ENCODE data around the gene SURF4. TPM values are rescaled to one million over a fixed set of nuclear protein-coding genes. Genes with fewer than 3 reads are reported as not detected.
"Not testable (repeated sequence)": the region's sequence is repeated elsewhere in the genome, so short reads cannot be mapped to it uniquely, and the experiment has no call there.

The SURF4 gene
- total RNA-seq, 1 donor from 2014 or later = 57.0 TPM

DNA sequence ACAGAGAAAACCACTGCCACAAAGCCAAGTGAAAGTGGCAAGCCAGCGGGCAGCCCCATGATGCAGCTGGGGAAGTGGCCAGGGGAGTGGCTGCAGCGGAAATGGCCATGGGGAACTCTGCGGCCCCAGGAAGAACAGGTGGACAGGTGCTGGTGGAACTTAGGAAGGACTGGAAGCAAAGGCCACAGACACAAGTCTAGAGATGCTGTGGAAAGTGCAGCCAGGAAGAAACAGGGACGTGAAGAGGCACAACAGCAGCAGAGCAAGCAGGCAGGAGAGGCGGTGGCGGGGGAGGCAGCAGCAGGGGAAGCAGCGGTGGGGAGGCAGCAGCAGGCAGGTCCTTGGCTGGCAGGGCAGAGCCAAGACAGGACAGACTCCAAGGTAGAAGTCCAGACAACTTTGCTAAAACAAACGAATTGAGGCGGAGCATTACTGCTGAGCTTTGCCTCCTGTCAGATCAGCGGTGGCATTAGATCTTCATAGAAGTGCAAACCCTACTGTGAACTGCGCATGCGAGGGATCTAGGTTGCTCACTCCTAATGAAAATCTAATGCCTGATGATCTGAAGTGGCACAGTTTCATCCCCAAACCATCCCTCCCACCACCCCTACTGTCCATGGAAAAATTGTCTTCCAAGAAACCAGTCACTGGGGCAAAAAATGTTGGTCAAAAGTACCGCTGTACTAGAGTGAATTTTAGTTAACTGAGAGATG, 51.7 kb downstream of the SURF4 start:
- ATAC-seq (ENCODE audit: low read depth) = no peak
- no peak overlapping the region for H3K27ac Mint-ChIP-seq
- TF ChIP-seq, protein P1, sequence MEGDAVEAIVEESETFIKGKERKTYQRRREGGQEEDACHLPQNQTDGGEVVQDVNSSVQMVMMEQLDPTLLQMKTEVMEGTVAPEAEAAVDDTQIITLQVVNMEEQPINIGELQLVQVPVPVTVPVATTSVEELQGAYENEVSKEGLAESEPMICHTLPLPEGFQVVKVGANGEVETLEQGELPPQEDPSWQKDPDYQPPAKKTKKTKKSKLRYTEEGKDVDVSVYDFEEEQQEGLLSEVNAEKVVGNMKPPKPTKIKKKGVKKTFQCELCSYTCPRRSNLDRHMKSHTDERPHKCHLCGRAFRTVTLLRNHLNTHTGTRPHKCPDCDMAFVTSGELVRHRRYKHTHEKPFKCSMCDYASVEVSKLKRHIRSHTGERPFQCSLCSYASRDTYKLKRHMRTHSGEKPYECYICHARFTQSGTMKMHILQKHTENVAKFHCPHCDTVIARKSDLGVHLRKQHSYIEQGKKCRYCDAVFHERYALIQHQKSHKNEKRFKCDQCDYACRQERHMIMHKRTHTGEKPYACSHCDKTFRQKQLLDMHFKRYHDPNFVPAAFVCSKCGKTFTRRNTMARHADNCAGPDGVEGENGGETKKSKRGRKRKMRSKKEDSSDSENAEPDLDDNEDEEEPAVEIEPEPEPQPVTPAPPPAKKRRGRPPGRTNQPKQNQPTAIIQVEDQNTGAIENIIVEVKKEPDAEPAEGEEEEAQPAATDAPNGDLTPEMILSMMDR (IDR thresholded peaks at IDR 0.05) = no peak

DNA sequence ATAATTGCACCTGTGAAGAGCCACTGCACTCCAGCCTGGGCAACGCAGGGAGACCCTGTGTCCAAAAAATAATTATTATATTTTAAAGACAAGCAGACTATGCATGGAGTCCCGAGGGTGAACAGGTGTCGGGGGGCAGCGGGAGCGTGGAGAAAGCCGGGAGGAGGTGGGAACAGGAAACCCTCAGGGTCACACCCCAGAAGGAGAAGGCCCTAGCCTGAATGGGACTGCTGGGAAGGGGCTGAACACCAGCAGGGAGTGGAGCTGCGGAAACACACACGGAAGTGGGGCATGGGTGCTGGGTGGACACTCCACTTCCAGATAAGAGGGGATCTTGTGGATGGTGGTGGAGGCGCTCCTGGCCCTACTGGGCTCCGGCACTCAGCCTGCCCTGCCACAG, 52.6 kb downstream of the SURF4 start:
- Mint-ChIP-seq H3K9me3 (no peaks in the 10 kb centered on the region), H3K27me3 (no peaks in the 10 kb centered on the region), H3K36me3 (ENCODE audit: low read depth) (peaks cover 9% of the 10 kb centered on the region), H3K27ac (no peak overlapping the region), H3K4me1 (no peaks in the 10 kb centered on the region), H3K4me3 (no peak overlapping the region)
- intact Hi-C loops (cut with micrococcal nuclease) = no loop called here
- ATAC-seq (ENCODE audit: low read depth) = no peak
- ChIA-PET CTCF (no interaction called here), POLR2A (no interaction called here)
- TF ChIP-seq, protein P1 (IDR thresholded peaks at IDR 0.05) = no peak
- DNase-seq = no peak

More for the DNA sequence above, 51.7 kb downstream of the SURF4 start:
- ChIA-PET CTCF (no interaction called here), POLR2A (no interaction called here)
- H3K27me3 Mint-ChIP-seq = no peaks in the 10 kb centered on the region
- no peak for DNase-seq
- intact Hi-C loops (cut with micrococcal nuclease) = no loop called here
- H3K4me3 Mint-ChIP-seq = no peak overlapping the region
- peaks cover 1% of the 10 kb centered on the region for H3K4me1 Mint-ChIP-seq
- H3K9me3 Mint-ChIP-seq = no peaks in the 10 kb centered on the region
- H3K36me3 Mint-ChIP-seq (ENCODE audit: low read depth) = peaks cover 18% of the 10 kb centered on the region

DNA sequence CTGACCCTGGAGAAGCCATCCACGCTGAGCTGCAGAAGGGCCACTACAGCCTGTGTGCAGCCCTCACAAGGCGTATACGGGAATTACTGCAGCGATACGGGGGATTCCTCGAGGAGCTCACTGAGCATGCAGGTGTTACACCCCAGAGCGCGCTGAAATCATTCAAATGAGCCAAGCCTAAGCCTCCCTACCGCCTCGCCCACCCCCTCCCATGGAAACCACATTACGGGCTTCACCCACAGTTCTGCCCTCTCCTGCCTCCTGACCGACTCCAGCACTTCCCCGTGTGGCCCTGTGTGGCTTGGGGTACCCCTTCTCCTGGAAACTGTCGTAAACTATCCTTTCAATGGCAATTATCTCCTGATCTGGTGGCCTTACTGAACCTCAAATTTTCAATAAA, 53.2 kb downstream of the SURF4 start:
- Mint-ChIP-seq H3K4me1 (no peaks in the 10 kb centered on the region), H3K27me3 (no peaks in the 10 kb centered on the region), H3K36me3 (ENCODE audit: low read depth) (peaks cover 7% of the 10 kb centered on the region), H3K9me3 (no peaks in the 10 kb centered on the region), H3K4me3 (no peak overlapping the region), H3K27ac (no peak overlapping the region)
- POLR2A ChIA-PET = no interaction called here
- CTCF ChIA-PET = no interaction called here
- TF ChIP-seq, protein P1 (IDR thresholded peaks at IDR 0.05) = no peak
- ATAC-seq (ENCODE audit: low read depth) (no peak), DNase-seq (no peak)
- intact Hi-C loops (cut with micrococcal nuclease) = no loop called here

DNA sequence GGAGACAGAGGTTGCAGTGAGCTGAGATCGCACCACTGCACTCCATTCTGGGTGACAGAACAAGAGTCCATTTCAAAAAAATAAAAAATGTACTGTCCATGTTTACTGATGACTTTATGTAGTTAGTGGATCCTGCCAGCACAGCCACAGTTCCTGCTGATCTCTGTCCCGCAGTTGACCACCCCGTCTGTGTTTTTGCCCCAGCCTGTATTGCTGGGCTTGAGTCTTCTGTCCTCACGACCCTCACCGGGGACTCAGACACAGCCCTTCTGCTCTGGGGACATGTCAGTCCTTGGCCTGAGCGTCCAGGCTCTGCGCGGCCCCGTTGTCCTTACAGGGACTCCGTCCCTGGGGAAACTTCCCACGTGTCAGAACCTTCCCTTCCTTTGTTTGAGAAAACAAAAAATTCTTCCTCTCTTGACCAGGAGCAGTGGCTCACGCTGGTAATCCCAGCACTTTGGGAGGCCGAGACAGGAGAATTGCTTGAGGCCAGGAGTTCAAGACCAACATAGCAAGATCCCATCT, 54.4 kb downstream of the SURF4 start:
- Mint-ChIP-seq H3K36me3 (ENCODE audit: low read depth) (peaks cover 3% of the 10 kb centered on the region), H3K4me1 (no peaks in the 10 kb centered on the region), H3K27me3 (no peaks in the 10 kb centered on the region), H3K9me3 (no peaks in the 10 kb centered on the region), H3K4me3 (no peak overlapping the region), H3K27ac (no peak overlapping the region)
- DNase-seq (no peak), ATAC-seq (ENCODE audit: low read depth) (no peak)
- ChIA-PET CTCF (no interaction called here), POLR2A (no interaction called here)
- intact Hi-C loops (cut with micrococcal nuclease) = no loop called here
- TF ChIP-seq, protein P1 (IDR thresholded peaks at IDR 0.05) = no peak

DNA sequence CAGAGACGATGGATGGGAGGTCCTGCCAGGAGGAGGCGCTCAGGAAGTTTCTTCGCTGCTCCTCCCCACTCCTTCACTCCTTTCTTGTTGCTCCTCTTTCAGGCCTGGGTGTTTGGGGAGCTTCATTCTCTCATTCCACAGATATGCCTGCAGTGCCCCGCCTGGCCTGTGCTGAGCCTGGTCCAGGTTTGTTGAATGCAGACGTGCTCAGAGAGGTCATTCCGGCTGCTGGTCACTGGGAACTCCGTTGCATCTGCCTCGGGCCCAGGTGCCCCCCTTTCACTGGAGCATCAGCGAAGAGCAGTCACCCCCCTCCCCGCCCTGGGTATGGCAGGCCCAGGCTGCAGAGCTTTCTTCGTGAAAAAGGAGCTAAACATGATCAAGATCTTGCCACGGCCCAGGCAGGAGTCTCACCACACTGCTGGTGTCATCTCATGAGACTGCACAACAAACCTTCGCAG, 55.4 kb downstream of the SURF4 start:
- intact Hi-C loops (cut with micrococcal nuclease) = no loop called here
- DNase-seq (no peak), ATAC-seq (ENCODE audit: low read depth) (no peak)
- CTCF ChIA-PET = no interaction called here
- no peak overlapping the region for H3K4me3 Mint-ChIP-seq
- POLR2A ChIA-PET = no interaction called here
- no peaks in the 10 kb centered on the region for H3K36me3 Mint-ChIP-seq (ENCODE audit: low read depth)
- TF ChIP-seq, protein P1 (IDR thresholded peaks at IDR 0.05) = no peak
- H3K4me1 Mint-ChIP-seq = no peaks in the 10 kb centered on the region
- no peaks in the 10 kb centered on the region for H3K9me3 Mint-ChIP-seq
- no peak overlapping the region for H3K27ac Mint-ChIP-seq
- peaks cover 2% of the 10 kb centered on the region for H3K27me3 Mint-ChIP-seq

DNA sequence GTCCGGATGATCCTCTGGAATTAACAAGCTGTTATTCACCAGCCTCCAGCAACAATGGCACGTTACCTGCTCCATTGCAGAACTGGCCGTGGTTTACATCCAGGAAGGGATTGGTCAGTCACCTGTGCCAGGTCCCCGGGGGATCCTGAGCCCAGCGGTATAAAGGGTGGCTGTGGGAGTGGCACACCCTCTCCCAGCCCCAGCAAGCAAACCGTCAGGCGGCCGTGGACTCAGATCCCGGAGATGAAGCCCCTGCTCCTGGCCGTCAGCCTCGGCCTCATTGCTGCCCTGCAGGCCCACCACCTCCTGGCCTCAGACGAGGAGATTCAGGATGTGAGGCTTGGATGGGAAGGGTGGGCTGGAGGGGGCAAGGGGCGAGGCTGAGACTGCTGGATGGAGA, 58.3 kb downstream of the SURF4 start:
- H3K27me3 Mint-ChIP-seq; POLR2A ChIA-PET; ATAC-seq (ENCODE audit: low read depth); H3K4me1 Mint-ChIP-seq; H3K27ac Mint-ChIP-seq; H3K4me3 Mint-ChIP-seq; intact Hi-C loops (cut with micrococcal nuclease); DNase-seq; H3K9me3 Mint-ChIP-seq; CTCF ChIA-PET; H3K36me3 Mint-ChIP-seq (ENCODE audit: low read depth): not testable (repeated sequence)

All from activated B cell treated with CpG ODN at 0.5 μM for 24 hours (primary cell).